ENCODE measurements around the gene SIL1.

DNA sequence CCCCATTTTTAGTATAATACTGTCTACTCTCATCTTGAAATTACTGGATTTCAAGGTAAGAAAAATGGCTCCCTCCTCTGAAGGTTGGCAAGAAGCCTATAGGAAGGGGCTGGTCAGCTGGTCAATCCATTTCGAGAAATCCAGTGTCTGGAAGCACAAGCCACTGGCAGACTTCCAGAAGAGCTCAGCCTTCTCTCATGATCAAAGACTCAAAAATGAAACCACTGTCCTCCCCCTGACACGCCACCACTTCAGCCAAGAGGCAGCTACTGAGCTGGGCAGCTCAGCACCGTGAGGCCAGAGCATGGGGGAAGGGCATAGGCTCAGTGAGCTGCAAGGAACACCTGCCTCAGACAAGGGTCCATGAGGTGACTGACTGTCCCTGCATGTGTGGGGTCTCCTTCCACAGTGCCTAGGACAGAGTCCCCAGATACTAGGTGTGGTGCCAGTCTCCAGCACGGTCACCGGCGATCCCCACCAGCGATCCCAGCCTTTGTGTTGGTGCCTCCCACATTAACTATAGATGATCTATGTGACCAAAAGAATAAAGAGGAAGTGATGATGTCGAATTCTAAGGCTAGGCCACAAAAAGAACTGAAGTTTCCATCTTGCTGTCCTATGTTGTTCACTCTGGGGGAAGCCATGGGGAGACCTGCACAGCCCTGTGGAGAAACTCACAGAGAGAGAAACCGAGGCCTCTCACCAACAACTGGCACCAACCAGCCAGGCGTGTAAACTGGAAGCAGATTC, 222.9 kb downstream of the SIL1 start:
- no peak for TF ChIP-seq CTCF (IDR thresholded peaks at IDR 0.05; ENCODE audit: low read length)
- no peak for TF ChIP-seq EZH2 (IDR thresholded peaks at IDR 0.05; ENCODE audit: borderline replicate concordance, low read length)

Data from OCI-LY1 (cell line).